H1 (cell line): ENCODE data around the gene PREB.
"Not testable (repeated sequence)": the region's sequence is repeated elsewhere in the genome, so short reads cannot be mapped to it uniquely, and the experiment has no call there.

ENCODE experiments used
- CBX5 ChIP-seq: fragments of 300-800, 300-1000 bp; sonication (generic); IDR thresholded peaks from 2 replicates; pipeline ENCODE4 v1.7.1; 2016; ENCODE audit warnings: antibody characterized with exemption, low read length, low read depth
- CEBPB ChIP-seq: IDR thresholded peaks from 2 replicates; pipeline ENCODE4 v1.6.1; 2012; ENCODE audit warnings: low read depth, low read length
- CHD2 ChIP-seq: IDR thresholded peaks from 2 replicates; pipeline ENCODE4 v1.6.1; 2012; ENCODE audit warnings: low read length, improper control_type of control experiment
- CHD7 ChIP-seq: fragments of 300-600 bp; sonication (generic); IDR thresholded peaks from 2 replicates; pipeline ENCODE4 v1.7.1; 2012; ENCODE audit warnings: low read length, moderate library complexity, mild to moderate bottlenecking, inconsistent platforms; ENCODE audit not compliant: insufficient replicate concordance
- CTCF ChIP-seq, 3 experiments: IDR thresholded peaks; 1 replicate in 2 of 3; 2 replicates in 1 of 3; pipeline versions ENCODE4 v1.5.1 to v1.6.1; 2011; ENCODE audit warnings: low read length in 3 of 3, mild to moderate bottlenecking in 3 of 3, inconsistent platforms in 2 of 3, low read depth in 1 of 3, moderate library complexity in 1 of 3; ENCODE audit not compliant: insufficient read depth in 1 of 3; ENCODE audit errors: control extremely low read depth in 1 of 3
- EGR1 ChIP-seq: IDR thresholded peaks from 2 replicates; pipeline ENCODE4 v1.6.1; 2011; ENCODE audit warnings: low read depth, low read length, borderline replicate concordance
- EZH2 ChIP-seq: fragments of 200-600 bp; sonication (generic); IDR thresholded peaks from 2 replicates; pipeline ENCODE4 v1.7.1; 2012; ENCODE audit warnings: low read depth, mild to moderate bottlenecking, moderate library complexity, low read length, inconsistent platforms; ENCODE audit not compliant: severe bottlenecking
- POLR2A ChIP-seq, 2 experiments: IDR thresholded peaks; 1 replicate in 1 of 2; 2 replicates in 1 of 2; pipeline ENCODE4 v1.6.1; 2011; ENCODE audit warnings: low read depth in 2 of 2, low read length in 2 of 2, mild to moderate bottlenecking in 2 of 2; ENCODE audit errors: control extremely low read depth in 1 of 2
- POU5F1 ChIP-seq: IDR thresholded peaks from 2 replicates; pipeline ENCODE4 v1.6.1; 2011; ENCODE audit warnings: low read depth, mild to moderate bottlenecking, low read length, moderate library complexity
- RXRA ChIP-seq: IDR thresholded peaks from 2 replicates; pipeline ENCODE4 v1.6.1; 2011; ENCODE audit warnings: low read depth, mild to moderate bottlenecking, low read length, moderate library complexity; ENCODE audit not compliant: insufficient read depth

- not testable (repeated sequence) for TF ChIP-seq RXRA; CHD7; CBX5; EZH2; POU5F1; CEBPB; CTCF (IDR thresholded peaks at IDR 0.05; ENCODE audit: control extremely low read depth in 1 of 3, insufficient read depth in 1 of 3, low read depth in 1 of 3, low read length in 3 of 3); EGR1; CHD2; POLR2A (IDR thresholded peaks at IDR 0.05; ENCODE audit: control extremely low read depth in 1 of 2, low read depth in 2 of 2, low read length in 2 of 2)
These were observed 22.9 kb downstream of the PREB start for GRCh38 chr2:27111392-27112078.
